ENCODE data around the gene GDF7.

Gene GDF7

GRCh38 chr2:20675701-20676352 lies 8.9 kb downstream of the GDF7 start:
- DNase-seq, result no peak

GRCh38 chr2:20676353-20677215 lies 9.6 kb downstream of the GDF7 start:
- no peak for DNase-seq

DNA sequence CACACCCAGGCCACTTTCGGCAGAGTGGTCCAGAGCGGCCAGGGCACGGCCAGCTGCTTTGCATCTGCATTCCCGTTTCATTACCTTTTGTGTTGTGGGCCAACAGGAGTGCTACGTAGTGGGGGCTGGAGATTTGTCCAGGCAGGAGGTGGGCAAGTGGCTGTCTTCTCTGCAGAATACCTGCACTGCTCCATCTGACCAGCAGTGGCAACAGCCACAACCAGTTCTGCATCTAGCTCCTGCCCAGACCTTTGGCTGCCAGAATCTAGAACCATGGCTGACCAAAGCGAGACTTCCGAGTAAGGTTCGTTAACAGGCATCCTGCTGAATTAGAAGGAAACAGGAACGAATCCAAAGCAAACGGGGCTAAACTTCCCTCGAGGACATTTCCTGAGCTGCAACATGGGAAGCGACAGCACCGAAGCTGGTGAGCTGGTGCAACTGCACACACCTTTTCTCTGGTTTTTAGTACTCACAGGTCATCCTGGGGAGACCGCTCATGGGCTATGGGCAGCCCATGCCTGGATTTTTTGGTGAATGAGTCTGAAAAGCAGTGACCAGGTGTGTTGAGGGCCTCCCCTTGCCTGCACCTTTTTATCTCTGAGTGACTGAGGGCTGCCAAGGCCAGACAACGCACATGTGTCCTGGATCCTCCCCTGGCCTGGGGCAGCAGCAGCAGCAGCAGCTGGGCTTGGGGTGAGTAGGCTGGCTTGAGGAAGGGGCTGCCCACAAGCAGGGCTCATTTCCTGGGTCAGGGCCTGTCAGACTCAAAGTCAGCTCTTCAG lies 10.5 kb downstream of the GDF7 start:
- no peak for DNase-seq

DNA sequence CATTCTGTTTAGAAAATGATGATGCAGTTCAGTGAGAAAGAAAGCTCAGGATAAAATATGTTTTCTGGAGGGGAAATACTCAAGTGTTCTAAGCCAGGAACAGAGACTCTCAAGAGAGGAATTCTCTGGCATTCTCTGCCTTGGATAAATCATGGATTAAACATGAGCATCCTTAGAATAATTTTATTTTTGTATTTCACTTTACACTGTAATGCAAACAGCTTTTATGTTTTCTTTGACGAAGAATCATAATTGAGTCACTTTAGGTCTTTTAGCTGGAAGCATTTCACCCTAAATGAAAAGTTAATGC lies 11.1 kb downstream of the GDF7 start:
- DNase-seq, result no peak

GRCh38 chr2:20678780-20679179 lies 11.8 kb downstream of the GDF7 start:
- no peak for DNase-seq

- DNase-seq, result no peak
Measured at GRCh38 chr2:20680744-20681375, 13.9 kb downstream of the GDF7 start.

- DNase-seq, result no peak
Measured at GRCh38 chr2:20682167-20682920, 15.4 kb downstream of the GDF7 start.

DNA sequence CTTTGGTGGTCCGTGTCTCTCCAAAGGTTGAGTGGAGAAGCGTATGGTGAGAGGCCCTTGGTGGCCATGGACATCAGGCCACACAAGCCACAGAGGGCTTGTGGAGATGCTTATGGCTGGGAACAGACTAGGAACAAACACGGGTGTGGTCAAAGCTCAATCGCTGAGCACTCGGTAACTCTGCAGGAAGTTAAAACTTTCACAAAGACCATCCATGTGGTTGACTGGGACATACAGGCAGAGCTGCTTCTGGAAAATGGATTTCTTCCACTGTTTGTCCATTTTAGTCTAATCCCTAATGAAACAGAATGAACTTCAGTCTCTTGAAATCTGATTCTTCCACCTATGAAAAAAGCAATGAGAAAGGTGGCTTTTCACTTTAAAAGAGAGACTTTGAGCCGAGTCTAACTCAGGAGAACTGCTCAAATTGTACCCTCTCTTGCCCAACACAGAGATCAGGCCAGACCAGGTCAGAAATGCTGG lies 17.7 kb downstream of the GDF7 start:
- no peak for DNase-seq

GRCh38 chr2:20687260-20687832 lies 20.4 kb downstream of the GDF7 start:
- DNase-seq, result no peak

DNA sequence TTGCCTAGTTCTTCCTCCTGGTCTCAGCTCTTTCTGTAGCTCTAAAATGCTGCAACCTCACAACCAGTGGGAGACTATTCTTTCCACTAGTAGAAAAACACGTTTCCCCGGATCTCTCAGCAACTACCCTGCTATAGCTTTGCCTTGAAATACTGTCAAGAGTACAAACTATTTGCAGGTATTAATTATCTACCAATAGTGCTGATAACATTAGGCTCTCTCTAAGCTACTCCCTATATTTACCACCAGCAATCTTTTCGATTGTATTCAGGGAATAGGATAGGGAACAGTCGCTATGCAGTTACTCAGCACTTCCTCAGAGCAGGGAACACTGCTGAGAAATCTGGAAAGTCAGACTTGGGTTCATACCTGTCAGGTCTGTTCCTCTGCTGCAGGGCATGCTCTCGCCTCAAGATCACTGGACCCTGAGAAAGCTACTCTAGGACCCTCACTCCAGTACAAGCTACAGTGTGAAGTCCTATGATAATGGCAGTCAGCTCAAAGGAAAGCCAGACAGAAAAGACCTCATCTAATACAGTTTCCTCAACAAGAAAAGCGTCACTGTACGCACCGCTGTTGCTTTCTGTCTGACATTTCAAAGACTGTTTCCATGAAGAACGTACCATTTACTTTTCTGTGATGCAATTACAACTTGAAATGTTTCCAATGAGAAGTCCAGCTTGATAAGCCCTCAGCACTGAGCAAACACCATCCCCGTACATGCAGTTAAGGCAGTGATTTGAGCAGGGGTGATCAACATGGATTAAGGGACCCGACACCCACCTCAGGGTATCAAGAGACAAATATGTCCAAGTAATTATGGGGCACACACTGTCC lies 22.7 kb downstream of the GDF7 start:
- DNase-seq, result no peak

DNA sequence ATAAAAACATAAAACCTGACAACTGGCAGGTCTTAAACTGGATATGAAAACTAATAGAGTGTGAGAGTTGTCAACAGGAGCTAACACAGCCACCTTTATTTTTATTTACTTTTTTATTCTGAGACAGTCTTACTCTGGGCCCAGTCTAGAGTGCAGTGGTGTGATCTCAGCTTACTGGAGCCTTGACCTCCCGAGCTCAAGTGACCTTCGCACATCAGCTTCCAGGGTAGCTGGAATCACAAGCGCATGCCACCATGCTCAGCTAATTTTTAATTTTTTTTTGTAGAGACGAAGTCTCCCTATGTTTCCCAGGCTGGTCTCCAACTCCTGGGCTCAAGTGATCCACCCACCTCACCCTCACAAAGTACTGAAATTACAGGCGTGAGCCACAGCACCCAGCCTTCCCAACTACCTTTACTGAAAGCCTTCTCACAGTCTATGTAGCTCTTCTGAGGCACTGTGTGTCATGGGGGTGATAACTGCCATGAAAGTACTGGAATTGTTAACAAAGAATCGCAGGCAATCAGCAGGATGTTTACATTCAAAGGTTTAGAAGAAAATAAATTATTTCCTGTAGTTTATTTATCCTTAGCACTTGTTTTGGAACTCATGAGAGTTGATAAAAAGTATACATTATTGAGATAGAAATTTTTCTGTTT lies 24.3 kb downstream of the GDF7 start:
- no peak for DNase-seq

GRCh38 chr2:20692081-20692480 lies 25.1 kb downstream of the GDF7 start:
- no peak for DNase-seq

GRCh38 chr2:20693317-20693716 lies 26.4 kb downstream of the GDF7 start:
- no peak for DNase-seq

DNA sequence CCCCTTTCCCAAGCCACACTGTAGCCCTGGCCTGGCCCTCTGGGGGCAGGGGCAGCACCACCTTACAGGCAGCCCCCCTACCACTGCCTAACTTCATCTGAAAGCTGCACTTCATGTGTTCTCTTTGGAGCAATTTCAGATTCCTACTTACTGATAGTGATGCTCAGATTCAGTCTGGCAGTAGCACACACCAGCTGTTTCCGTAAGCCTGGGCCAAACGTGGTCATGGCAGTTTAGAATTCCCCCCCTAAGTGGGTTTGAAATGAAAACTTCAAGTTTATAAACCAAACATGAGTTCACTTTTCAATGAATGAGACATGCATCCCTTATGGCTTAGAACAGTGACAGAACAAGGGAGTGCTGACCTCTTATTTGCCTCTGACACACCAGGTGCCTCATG lies 29.4 kb downstream of the GDF7 start:
- no peak for DNase-seq

GRCh38 chr2:20697322-20697934 lies 30.5 kb downstream of the GDF7 start:
- no peak for DNase-seq

DNA sequence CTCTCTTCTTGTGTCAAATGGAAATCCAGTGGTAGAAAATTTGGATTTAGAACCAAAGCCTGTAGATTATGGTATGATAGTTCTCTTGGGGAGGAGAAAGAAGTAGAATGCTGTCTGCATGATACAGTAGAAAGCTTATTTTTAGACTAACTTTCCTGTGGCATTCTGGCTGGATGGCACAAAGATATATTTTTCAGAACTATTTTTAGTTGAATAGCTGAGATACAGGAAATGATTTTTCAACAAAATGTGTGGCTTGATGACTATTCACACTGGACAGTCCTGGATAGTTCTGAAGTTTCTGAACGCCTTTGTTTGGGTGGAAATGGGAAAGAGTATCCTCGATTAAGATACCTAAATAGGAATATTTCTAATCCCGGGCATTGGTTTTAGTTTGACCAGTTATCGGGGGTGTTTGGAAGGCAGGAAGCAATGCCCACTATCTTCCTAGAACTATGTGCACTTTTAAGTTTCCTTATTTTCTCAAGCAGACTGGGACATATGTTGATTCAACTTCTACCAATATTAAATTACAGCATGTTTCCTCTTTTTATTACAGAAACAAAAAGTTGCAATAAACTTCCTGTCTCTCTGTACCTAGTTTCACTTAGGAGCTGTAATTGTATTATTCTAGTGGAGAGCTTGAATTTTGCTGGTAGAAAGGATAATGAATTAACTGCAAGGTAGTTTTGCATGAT lies 32.1 kb downstream of the GDF7 start:
- DNase-seq, result no peak

- no peak for DNase-seq
Measured at GRCh38 chr2:20702563-20702962, 35.6 kb downstream of the GDF7 start.

GRCh38 chr2:20704886-20705285 lies 37.9 kb downstream of the GDF7 start:
- DNase-seq, result no peak

DNA sequence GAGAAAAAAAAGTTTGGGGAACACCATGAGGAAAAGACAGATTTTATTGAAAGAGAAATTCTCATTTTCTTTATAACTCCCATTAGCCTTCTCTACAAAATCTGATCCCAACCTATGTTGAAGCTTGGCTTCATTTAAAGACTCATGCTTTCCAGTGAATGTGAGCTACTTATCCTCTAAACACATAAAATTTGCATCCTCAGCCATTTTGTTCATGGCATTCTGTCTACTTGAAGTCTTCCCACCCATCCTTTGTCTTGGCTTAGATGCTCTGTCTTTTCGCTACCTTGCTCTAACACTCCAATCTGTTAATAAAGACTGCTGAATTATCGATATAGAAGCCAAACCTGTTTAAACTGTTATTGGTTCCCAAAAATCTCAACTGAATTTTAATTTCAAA lies 39.3 kb downstream of the GDF7 start:
- DNase-seq, result no peak

Data from activated gamma-delta T cell (primary cell).